Thyroid gland (tissue), 4 donors: ENCODE measurements around the gene IGFN1. TPM values are rescaled to one million over a fixed set of nuclear protein-coding genes. Genes with fewer than 3 reads are reported as not detected.
"Not testable (repeated sequence)": the region's sequence is repeated elsewhere in the genome, so short reads cannot be mapped to it uniquely, and the experiment has no call there.

Source experiments
- DNase-seq, 2 donors: peaks; one replicate each; pipeline ENCODE4 v3.0.0-alpha.2; 2019
- H3K27ac ChIP-seq, 3 donors: fragments of 200-600 bp; sonication (generic); 1 replicate in 2 of 3; 2 replicates in 1 of 3; pipeline ENCODE4 v1.5.1; 2016 to 2019; ENCODE audit warnings: mild to moderate bottlenecking in 1 of 3, moderate library complexity in 1 of 3
- H3K27me3 ChIP-seq: fragments of 200-600 bp; sonication (generic); one replicate; pipeline ENCODE4 v1.5.1; 2019
- H3K36me3 ChIP-seq, 2 donors: fragments of 200-600 bp; sonication (generic); one replicate each; pipeline ENCODE4 v1.5.1; 2016 to 2019
- H3K4me1 ChIP-seq, 2 donors: fragments of 200-600 bp; sonication (generic); one replicate each; pipeline ENCODE4 v1.5.1; 2017 to 2019
- H3K4me3 ChIP-seq, 3 donors: fragments of 200-600 bp; sonication (generic); replicated peaks in 1 of 3; 1 replicate in 2 of 3; 2 replicates in 1 of 3; pipeline ENCODE4 v1.5.1; 2016; ENCODE audit warnings: mild to moderate bottlenecking in 1 of 3
- H3K9me3 ChIP-seq: fragments of 200-600 bp; sonication (generic); one replicate; pipeline ENCODE4 v1.5.1; 2017
- CTCF ChIP-seq, 6 experiments: fragments of 200-600 bp in 3 of 6; fragments of 450-650 bp in 3 of 6; sonication (generic) in 3 of 6; IDR thresholded peaks; one replicate each; pipeline ENCODE4 v1.5.1; 2016 to 2019; ENCODE audit warnings: antibody characterized with exemption in 6 of 6, mild to moderate bottlenecking in 2 of 6, inconsistent platforms in 1 of 6, moderate library complexity in 1 of 6
- POLR2A ChIP-seq, 2 donors: fragments of 450-650 bp; IDR thresholded peaks; one replicate each; pipeline ENCODE4 v1.6.1; 2017; ENCODE audit warnings: antibody characterized with exemption in 2 of 2, mild to moderate bottlenecking in 2 of 2, moderate library complexity in 1 of 2
- WGBS, 2 donors: methylation state at CpG; one replicate each; pipeline ENCODE4 v1.1.5; 2017; 5-methylcytosine and 5-hydroxymethylcytosine counted together
- intact Hi-C: fragments of 100-400 bp; cut with DNase I; formaldehyde crosslinking; loops from one replicate; pipeline ENCODE4 v1.15.1; 2023
- total RNA-seq, 4 donors: library from RNA; depleted of rRNA; stranded (reverse); fragments of >200 nt; gene quantifications; one replicate each; pipeline ENCODE4 v1.2.3, GENCODE V29; 2016

Gene IGFN1
- total RNA-seq, 4 donors from 2014 or later, result 16.2 to 78.6 (median 33.0) TPM

- DNase-seq, result no peak
- no peaks in the 10 kb centered on the region for H3K4me1 ChIP-seq
- H3K4me3 ChIP-seq, result no peak overlapping the region
- no peaks in the 10 kb centered on the region for H3K9me3 ChIP-seq
- intact Hi-C loops, result no loop called here
- H3K27me3 ChIP-seq, result no peaks in the 10 kb centered on the region
- no peak for TF ChIP-seq CTCF (IDR thresholded peaks at IDR 0.05)
- TF ChIP-seq POLR2A (IDR thresholded peaks at IDR 0.05), result no peak
- WGBS, 2 donors, result 80 to 93% methylated on average over 16 of the region's 16 CpGs
- no peak overlapping the region for H3K27ac ChIP-seq
- no peaks in the 10 kb centered on the region for H3K36me3 ChIP-seq
These were observed 37.7 kb downstream of the IGFN1 start for GRCh38 chr1:201228011-201228983.

- Histone ChIP-seq H3K4me3 (no peak overlapping the region), H3K27me3 (no peaks in the 10 kb centered on the region), H3K27ac (no peak overlapping the region), H3K4me1 (no peaks in the 10 kb centered on the region), H3K36me3 (no peaks in the 10 kb centered on the region), H3K9me3 (no peaks in the 10 kb centered on the region)
- intact Hi-C loops, result no loop called here
- whole genome bisulfite sequencing, 2 donors, result 89 to 90% methylated on average over 4 of the region's 4 CpGs
- DNase-seq, result no peak
- TF ChIP-seq CTCF (IDR thresholded peaks at IDR 0.05), result no peak
- TF ChIP-seq POLR2A (IDR thresholded peaks at IDR 0.05), result no peak
These were observed 38.5 kb downstream of the IGFN1 start for GRCh38 chr1:201229095-201229494.

- no peak for TF ChIP-seq POLR2A (IDR thresholded peaks at IDR 0.05)
- TF ChIP-seq CTCF (IDR thresholded peaks at IDR 0.05), result no peak
- Histone ChIP-seq H3K27me3 (no peaks in the 10 kb centered on the region), H3K4me3 (no peak overlapping the region), H3K4me1 (no peaks in the 10 kb centered on the region), H3K27ac (no peak overlapping the region), H3K36me3 (no peaks in the 10 kb centered on the region), H3K9me3 (no peaks in the 10 kb centered on the region)
- 64 to 69% methylated on average over 6 of the region's 6 CpGs for WGBS, 2 donors
- no peak for DNase-seq
- intact Hi-C loops, result no loop called here
These were observed 39.4 kb downstream of the IGFN1 start for GRCh38 chr1:201229771-201230635.

- 84 to 89% methylated on average over 4 of the region's 4 CpGs for WGBS, 2 donors
- Histone ChIP-seq H3K36me3 (no peaks in the 10 kb centered on the region), H3K27ac (no peak overlapping the region), H3K4me1 (no peaks in the 10 kb centered on the region), H3K9me3 (no peaks in the 10 kb centered on the region), H3K27me3 (no peaks in the 10 kb centered on the region), H3K4me3 (no peak overlapping the region)
- DNase-seq, result no peak
- intact Hi-C loops, result no loop called here
- TF ChIP-seq POLR2A (IDR thresholded peaks at IDR 0.05), result no peak
- TF ChIP-seq CTCF (IDR thresholded peaks at IDR 0.05), result no peak
These were observed 40.1 kb downstream of the IGFN1 start for GRCh38 chr1:201230676-201231075.

- H3K36me3 ChIP-seq, H3K27ac ChIP-seq, H3K4me3 ChIP-seq, H3K9me3 ChIP-seq, DNase-seq, intact Hi-C loops, H3K4me1 ChIP-seq, H3K27me3 ChIP-seq: not testable (repeated sequence)
- WGBS, 2 donors, result 85 to 96% methylated on average over 11 of the region's 11 CpGs
These were observed 49.0 kb downstream of the IGFN1 start for GRCh38 chr1:201239646-201240045.
